ENCODE results near the gene SCARF2.

SCARF2 gene

DNA sequence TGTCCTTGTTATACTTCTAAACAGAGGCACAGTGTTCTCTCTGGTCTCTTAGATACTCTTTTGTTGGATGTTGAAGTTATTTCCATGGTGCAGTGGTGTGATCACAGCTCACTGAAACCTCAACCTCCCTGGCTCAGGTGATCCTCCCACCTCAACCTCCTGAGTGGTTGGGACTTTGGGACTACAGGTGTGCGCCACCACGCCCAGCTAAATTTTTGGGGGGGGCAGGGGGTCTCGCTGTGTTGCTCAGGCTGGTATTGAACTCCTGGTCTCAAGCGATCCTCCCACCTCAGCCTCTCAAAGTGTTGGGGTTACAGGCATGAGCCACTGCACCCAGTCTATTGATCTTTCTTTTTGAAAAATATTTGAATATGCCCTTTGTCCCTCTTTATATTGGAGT lies 28.7 kb downstream of the SCARF2 start:
- no peak for DNase-seq (ENCODE audit: low read depth)

- DNase-seq (ENCODE audit: low read depth), result no peak
These were observed 29.8 kb downstream of the SCARF2 start for GRCh38 chr22:20407829-20408228.

DNA sequence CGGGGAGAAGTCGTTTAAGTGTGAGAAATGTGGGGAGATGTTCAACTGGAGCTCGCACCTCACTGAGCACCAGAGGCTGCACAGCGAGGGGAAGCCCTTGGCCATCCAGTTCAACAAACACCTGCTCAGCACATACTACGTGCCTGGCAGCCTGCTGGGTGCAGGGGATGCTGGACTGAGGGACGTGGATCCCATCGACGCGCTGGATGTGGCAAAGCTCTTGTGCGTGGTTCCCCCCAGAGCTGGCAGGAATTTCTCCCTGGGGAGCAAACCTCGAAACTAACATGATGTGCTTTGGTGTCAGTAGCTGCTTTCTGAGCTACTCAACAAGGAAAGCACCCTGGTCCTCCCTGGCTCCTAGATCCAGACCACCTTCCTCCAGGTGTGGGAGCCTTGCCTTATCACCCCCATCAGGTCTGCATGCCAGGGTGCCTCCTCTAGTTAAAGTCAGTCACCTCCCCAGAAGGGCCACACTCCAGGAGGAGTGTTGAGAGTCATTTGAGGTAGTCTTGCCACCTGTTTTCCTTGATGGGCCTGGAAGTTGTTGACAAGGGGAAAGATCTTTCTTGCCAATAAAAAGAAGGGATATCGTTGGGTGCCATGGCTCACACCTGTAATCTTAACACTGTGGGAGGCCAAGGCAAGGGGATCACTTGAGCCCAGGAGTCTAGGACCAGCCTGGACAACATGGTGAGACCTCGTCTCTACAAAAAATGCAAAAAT lies 30.8 kb downstream of the SCARF2 start:
- no peak for DNase-seq (ENCODE audit: low read depth)

GRCh38 chr22:20405931-20406685 lies 31.5 kb downstream of the SCARF2 start:
- DNase-seq (ENCODE audit: low read depth), result no peak

DNA sequence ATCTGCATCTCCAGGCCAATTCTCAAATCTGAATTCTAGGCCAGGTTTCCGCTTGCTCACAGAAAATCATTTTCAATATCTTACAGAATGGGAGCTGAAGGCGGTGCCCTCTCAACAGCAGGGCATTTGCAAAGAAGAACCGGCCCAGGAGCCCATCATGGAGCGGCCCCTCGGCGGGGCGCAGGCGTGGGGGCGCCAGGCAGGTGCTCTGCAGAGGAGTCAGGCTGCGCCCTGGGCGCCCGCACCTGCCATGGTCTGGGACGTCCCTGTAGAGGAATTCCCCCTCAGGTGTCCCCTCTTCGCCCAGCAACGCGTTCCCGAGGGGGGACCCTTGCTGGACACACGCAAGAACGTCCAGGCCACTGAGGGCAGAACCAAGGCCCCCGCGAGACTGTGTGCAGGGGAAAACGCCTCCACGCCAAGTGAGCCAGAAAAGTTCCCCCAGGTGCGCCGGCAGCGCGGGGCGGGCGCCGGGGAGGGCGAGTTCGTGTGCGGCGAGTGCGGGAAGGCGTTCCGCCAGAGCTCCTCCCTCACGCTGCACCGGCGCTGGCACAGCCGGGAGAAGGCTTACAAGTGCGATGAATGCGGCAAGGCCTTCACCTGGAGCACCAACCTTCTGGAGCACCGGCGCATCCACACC lies 32.2 kb downstream of the SCARF2 start:
- no peak for DNase-seq (ENCODE audit: low read depth)

GRCh38 chr22:20404881-20405280 lies 32.7 kb downstream of the SCARF2 start:
- DNase-seq (ENCODE audit: low read depth), result no peak

- DNase-seq (ENCODE audit: low read depth), result no peak
These were observed 33.9 kb downstream of the SCARF2 start for GRCh38 chr22:20403779-20404140.

DNA sequence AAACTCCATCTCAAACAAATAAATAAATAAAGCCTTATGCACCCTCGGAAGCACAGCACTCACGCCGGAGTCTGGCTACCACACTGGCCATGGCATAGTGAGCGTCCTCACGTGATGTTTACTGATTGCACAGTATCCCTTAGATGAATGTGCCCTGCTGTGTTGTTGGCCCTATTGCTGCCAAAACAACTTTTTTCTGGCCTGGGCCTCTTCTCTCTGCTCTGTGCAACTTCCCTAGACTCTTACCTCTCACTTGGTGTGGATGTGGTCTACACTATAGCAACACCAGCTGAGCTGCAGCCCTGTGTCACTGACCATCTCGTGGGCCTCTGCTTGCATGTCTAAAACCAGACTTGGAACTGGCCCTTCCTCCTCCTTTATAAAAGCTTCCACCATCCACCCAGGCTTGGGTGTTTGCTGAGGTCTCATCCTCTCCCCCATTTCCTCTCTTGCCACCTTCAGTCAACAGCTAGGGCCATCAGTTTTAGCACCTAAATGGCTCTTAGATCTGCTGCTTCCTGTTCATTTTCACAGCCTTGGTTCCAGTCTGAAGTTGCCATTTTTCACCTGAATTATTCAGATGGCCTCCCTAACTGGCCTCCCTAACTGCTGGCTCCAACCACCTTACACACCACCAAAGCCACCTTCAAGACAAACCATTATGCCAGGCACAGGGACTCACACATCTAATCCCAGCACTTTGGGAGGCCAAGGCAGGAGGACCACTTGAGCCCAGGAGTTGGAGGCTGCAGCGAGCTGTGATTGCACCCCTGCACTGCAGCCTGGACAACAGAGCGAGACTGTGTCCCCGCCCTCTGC lies 34.5 kb downstream of the SCARF2 start:
- DNase-seq (ENCODE audit: low read depth), result no peak

DNA sequence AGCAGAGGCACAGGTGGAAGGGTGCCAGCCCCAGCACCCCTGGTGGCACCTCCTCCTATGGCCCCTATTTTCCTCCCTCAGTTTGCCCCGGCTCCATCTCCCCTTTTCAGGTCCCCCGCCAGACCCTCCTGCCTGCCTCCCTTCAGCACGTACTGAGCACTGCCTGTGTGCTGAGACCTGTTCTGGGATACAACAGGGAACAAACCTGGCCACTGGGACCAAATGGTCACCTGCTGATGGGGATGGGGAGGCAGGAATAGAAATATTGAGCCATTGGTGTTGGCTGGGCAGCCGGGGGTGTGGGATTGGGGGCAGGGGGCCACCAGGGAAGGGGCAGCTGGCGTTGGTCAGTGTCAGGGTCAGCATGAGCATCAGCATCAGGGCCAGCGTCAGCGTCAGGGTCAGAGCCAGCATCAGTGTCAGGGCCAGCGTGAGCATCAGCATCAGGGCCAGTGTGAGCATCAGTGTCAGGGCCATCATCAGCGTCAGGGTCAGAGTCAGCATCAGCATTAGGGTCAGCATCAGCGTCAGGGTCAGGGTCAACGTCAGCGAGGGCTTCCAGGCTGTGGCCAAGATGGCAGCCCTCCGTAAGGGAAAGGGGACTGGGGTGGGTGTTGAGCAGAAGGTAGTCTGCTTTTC lies 36.1 kb downstream of the SCARF2 start:
- DNase-seq (ENCODE audit: low read depth), result no peak

DNA sequence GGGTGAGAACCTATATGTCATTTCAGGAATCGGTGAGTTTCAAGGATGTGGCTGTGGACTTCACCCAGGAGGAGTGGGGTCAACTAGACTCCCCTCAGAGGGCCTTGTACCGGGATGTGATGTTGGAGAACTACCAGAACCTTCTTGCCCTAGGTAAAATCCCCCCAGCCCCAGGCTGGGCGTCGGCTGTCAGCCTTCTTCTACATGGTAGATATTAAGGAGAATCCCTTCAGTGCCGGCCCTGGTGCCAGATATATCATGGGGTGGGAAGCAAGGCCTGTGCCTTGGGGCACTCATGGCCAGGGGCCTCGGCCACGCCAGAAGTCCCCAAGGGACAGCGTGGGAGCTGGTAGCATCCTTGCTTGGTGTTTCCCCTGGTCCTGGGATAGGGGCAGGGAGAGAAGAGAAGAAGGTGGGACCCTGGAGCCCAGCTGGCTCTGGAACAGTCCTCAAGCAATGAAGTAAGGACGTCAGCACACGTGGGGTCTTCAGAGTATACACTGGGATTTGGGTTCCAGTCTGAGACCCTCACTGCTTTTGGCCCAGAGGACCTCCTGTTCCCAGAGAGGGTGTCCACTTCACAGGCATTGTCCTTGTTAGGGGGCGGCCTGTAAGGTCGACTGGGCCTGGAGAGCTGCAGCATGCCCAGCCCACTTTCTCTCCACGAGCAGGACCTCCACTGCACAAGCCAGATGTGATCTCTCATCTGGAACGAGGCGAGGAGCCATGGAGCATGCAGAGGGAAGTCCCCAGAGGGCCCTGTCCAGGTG lies 36.8 kb downstream of the SCARF2 start:
- DNase-seq (ENCODE audit: low read depth), result no peak

- no peak for DNase-seq (ENCODE audit: low read depth)
These were observed 37.6 kb downstream of the SCARF2 start for GRCh38 chr22:20399866-20400605.

- DNase-seq (ENCODE audit: low read depth), result no peak
These were observed 39.2 kb downstream of the SCARF2 start for GRCh38 chr22:20398420-20398819.

DNA sequence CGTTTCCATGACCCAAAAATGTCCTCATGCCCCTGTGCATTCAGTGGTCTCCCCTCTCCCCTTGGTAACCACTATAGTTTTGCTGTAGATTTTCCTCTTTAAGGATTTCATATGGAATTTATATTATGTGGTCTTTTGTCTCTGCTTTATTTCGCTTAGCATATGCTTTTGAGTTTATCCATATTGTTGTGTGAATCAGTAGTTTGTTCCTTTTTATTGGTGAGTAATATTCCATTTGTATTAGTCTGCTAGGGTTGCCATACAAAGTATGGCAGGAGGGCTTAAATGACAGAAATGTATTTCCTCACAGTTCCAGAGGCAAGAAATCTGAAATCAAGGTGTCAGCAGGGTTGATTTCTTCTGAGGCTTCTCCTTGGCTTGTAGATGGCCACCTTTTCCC lies 40.1 kb downstream of the SCARF2 start:
- no peak for DNase-seq (ENCODE audit: low read depth)

GRCh38 chr22:20396639-20397038 lies 41.0 kb downstream of the SCARF2 start:
- no peak for DNase-seq (ENCODE audit: low read depth)

DNA sequence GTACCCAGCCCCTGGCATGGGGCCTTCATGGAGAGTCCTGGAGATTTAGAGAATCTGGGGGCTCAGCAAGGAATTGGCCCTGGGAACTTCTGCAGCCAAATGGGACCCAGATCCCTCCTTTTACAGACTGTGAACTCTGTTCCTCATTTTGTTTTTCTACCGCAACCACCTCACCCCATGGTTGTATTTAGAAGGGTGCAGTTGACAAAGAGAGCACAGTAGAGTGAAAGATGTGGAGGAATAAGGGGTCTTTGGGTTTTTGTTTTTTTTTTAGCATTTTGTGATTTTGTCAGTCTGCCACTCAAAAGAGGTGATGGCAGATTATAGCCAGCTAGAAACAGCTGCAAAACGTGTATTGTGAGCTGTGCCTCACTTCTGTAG lies 41.7 kb downstream of the SCARF2 start:
- DNase-seq (ENCODE audit: low read depth), result no peak

GRCh38 chr22:20395181-20395906 lies 42.3 kb downstream of the SCARF2 start:
- no peak for DNase-seq (ENCODE audit: low read depth)

- peak; percentile 92 for DNase-seq (ENCODE audit: low read depth)
These were observed 43.7 kb downstream of the SCARF2 start, which contains the start of gene ZNF74 for GRCh38 chr22:20393705-20394476. Gene ZNF74, plus strand, starts transcription at chr22:20394151. Its CDS starts 478 bp downstream, at chr22:20394629.

GRCh38 chr22:20392983-20393704 lies 44.5 kb downstream of the SCARF2 start:
- DNase-seq (ENCODE audit: low read depth), result no peak

All from ELR (cell line).